Activated naive CD8-positive, alpha-beta T cell treated with anti-CD3 and anti-CD28 coated beads, Interleukin-2, amount 50 U/mL, for 24 hours (primary cell): ENCODE measurements around the gene CCDC158.
"Not testable (repeated sequence)": the region's sequence is repeated elsewhere in the genome, so short reads cannot be mapped to it uniquely, and the experiment has no call there.

Experiments used
- ATAC-seq: fragments of 150-1000 bp; cut with Tn5 transposase; one replicate; pipeline ENCODE4 v1.10.0; 2021
- DNase-seq: peaks from one replicate; pipeline ENCODE4 v3.0.0; 2021
- H3K27ac Mint-ChIP-seq: one replicate; pipeline ENCODE4 v1.8.0; 2021; ENCODE audit warnings: mild to moderate bottlenecking, mixed read lengths
- H3K27me3 Mint-ChIP-seq: one replicate; pipeline ENCODE4 v1.8.0; 2021; ENCODE audit warnings: mixed read lengths
- H3K36me3 Mint-ChIP-seq: one replicate; pipeline ENCODE4 v1.8.0; 2021; ENCODE audit warnings: low read depth, mixed read lengths
- H3K4me1 Mint-ChIP-seq: one replicate; pipeline ENCODE4 v1.8.0; 2021; ENCODE audit warnings: mixed read lengths
- H3K4me3 Mint-ChIP-seq: one replicate; pipeline ENCODE4 v1.8.0; 2021; ENCODE audit warnings: mild to moderate bottlenecking, moderate library complexity, mixed read lengths
- H3K9me3 Mint-ChIP-seq: one replicate; pipeline ENCODE4 v1.8.0; 2021; ENCODE audit warnings: mixed read lengths

The CCDC158 gene

DNA sequence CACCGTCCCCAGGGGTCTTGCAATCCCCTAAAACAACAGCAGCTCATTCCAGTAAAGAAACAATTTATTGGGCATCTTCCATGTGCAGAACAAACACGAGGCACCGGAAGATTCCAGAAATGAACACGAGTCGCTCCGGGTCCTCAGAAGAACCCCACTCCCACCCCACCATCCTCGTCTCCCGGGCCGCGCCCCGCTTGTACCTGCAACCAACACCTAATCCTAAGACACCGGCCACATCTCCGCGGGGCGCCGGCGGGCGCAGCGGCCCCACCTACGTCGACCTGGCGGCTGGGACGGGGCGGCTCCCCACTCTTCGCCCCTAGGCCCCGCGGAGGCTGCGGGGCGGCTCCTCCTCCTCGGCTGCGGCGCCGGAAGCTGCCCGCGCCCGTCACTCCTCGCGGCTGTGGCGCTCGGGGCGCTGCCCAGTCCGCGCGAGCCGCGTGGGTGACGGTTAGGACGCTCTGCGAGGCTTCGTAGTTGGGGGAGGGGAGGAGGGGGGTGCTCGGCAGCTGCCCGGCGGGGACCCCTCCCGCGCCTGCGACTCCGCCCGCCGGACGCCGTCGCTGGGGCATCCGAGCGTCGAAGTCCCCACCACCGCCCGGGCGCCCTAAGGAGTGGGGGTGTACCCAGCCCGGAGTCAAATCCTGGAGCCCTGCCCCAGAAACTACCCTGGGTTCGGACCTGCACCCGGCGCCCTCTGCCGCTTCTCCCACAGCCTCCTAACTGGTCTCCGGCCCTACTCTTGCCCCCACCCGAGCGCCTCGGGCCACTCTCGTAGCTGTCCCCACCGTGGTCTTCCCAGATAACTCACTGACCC, at the start of gene CCDC158:
Gene CCDC158 (minus strand): TSS at position 380 of the 820 bp plus-strand sequence. CDS start 17,934 bp downstream, outside the sequence.
- no peak within 1 kb of the TSS for H3K27ac Mint-ChIP-seq
- H3K4me1 Mint-ChIP-seq, result peaks cover 9% of the 10 kb centered on the region
- H3K9me3 Mint-ChIP-seq, result no peaks in the 10 kb centered on the region
- ATAC-seq, result peak; percentile 52
- no peaks in the 10 kb centered on the region for H3K36me3 Mint-ChIP-seq
- peak; percentile 6 for DNase-seq
- peak within 1 kb of the TSS; percentile 46 for H3K4me3 Mint-ChIP-seq
- peaks cover 20% of the 10 kb centered on the region for H3K27me3 Mint-ChIP-seq

DNA sequence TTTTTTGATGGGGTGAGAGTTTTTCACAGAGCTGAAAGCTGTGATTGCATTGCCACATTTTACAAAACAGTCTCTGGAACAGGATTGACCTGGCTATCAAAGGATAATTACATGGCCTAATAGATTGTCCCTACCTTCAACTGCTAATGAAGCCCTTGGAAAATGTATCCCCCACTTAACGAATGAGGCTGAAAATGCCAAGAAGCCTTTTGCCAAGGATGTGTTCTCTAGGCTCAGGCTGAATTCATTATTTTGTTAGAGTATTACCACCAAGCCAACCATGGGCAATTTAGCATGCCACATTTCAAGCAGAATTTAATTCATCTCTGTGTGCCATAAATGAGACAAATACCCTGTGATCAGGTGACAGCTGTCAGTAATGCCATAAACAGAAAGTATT, 49.6 kb upstream of the CCDC158 start:
- ATAC-seq (no peak), DNase-seq (no peak)
- no peak overlapping the region for H3K4me3 Mint-ChIP-seq
- H3K27ac Mint-ChIP-seq, result no peak overlapping the region
- H3K27me3 Mint-ChIP-seq, result peaks cover 5% of the 10 kb centered on the region
- H3K4me1 Mint-ChIP-seq, result no peaks in the 10 kb centered on the region
- no peaks in the 10 kb centered on the region for H3K36me3 Mint-ChIP-seq
- no peaks in the 10 kb centered on the region for H3K9me3 Mint-ChIP-seq

DNA sequence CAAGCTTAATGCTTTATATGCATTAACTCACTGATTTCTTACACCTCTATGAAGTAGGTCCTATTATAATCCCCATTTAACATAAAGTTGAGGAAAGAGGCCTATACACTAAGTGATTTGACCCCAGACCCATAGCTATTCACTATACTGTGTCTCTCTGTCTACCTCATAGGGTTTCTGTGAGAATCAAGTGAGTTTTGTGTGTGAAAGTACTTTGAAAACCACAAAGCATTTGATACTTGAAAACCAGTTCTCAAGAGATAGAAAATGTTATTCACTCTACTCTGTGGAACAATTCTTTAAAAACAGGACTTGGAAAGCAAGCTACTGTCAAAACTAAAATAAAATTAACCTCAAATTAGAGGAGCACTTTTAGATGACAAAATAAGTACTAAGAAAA, 49.1 kb upstream of the CCDC158 start:
- H3K4me3 Mint-ChIP-seq, result no peak overlapping the region
- ATAC-seq (no peak), DNase-seq (no peak)
- peaks cover 5% of the 10 kb centered on the region for H3K27me3 Mint-ChIP-seq
- H3K9me3 Mint-ChIP-seq, result no peaks in the 10 kb centered on the region
- H3K36me3 Mint-ChIP-seq, result no peaks in the 10 kb centered on the region
- no peaks in the 10 kb centered on the region for H3K4me1 Mint-ChIP-seq
- no peak overlapping the region for H3K27ac Mint-ChIP-seq

DNA sequence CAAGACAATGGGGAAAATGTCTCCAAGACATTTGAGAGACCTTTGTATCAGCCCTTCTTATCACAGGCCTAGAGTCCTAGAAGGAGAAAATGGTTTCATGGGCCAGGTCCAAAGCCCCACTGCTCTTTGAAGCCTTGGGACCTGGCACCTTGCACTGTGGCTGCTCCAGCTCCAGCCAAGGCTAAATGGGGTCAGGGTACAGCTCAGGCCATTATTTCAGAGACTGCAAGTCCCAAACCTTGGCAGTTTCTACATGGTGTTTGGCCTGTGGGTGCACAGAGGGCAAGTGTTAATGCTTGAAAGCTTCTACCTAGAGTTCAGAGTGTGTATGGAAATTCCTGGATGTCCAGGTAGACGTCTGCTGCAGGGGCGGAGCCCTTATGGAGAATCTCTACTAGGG, 42.6 kb upstream of the CCDC158 start:
- Mint-ChIP-seq H3K4me1 (no peaks in the 10 kb centered on the region), H3K36me3 (no peaks in the 10 kb centered on the region), H3K9me3 (peaks cover 17% of the 10 kb centered on the region), H3K27ac (no peak overlapping the region), H3K4me3 (no peak overlapping the region), H3K27me3 (peaks cover 10% of the 10 kb centered on the region)
- DNase-seq (no peak), ATAC-seq (no peak)

GRCh38 chr4:76459291-76459723, 38.4 kb upstream of the CCDC158 start:
- Mint-ChIP-seq H3K27me3 (peaks cover 7% of the 10 kb centered on the region), H3K27ac (no peak overlapping the region), H3K9me3 (peaks cover 11% of the 10 kb centered on the region), H3K4me1 (no peaks in the 10 kb centered on the region), H3K4me3 (no peak overlapping the region), H3K36me3 (no peaks in the 10 kb centered on the region)
- no peak for DNase-seq
- no peak for ATAC-seq

GRCh38 chr4:76458825-76459224, 37.9 kb upstream of the CCDC158 start:
- Mint-ChIP-seq H3K27me3 (peaks cover 7% of the 10 kb centered on the region), H3K36me3 (no peaks in the 10 kb centered on the region), H3K4me3 (no peak overlapping the region), H3K27ac (no peak overlapping the region), H3K4me1 (no peaks in the 10 kb centered on the region), H3K9me3 (peaks cover 9% of the 10 kb centered on the region)
- ATAC-seq (no peak), DNase-seq (no peak)

DNA sequence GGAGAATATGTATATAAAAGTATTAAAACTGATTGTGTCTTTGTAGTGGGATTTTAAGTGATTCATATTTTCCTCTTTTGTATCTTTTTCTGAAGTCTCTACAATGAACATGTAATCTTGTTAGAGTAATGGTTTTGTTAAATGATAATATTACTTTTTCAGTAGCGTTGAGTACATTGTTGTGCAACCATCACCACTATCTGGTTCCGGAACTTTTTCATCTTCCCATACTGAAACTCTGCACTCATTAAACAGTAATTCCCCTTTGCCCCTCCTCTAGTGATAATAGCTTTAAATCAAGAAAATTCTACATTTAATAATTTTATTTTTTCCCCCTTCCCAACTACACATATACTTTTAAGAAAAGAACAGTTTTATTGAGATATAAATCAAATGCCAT, 37.4 kb upstream of the CCDC158 start:
- Mint-ChIP-seq H3K27me3 (peaks cover 11% of the 10 kb centered on the region), H3K9me3 (peaks cover 8% of the 10 kb centered on the region), H3K4me3 (no peak overlapping the region), H3K4me1 (no peaks in the 10 kb centered on the region), H3K36me3 (no peaks in the 10 kb centered on the region), H3K27ac (no peak overlapping the region)
- DNase-seq, result no peak
- ATAC-seq, result no peak

DNA sequence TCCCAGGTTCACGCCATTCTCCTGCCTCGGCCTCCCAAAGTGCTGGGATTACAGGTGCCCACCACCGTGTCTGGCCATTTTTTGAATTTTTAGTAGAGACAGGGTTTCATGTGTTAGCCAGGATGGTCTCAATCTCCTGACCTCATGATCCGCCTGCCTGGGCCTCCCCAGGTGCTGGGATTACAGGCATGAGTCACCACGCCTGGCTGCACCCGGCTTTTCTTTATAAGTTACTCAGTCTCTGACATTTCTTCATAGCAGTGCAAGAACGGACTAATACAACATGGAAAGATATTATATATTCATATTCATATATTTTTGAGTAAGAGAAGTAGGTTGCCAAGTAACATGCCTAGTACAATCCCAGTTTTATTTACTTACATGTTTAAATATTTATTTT, 36.9 kb upstream of the CCDC158 start:
- DNase-seq (no peak), ATAC-seq (no peak)
- no peaks in the 10 kb centered on the region for H3K36me3 Mint-ChIP-seq
- H3K27me3 Mint-ChIP-seq, result peaks cover 11% of the 10 kb centered on the region
- peaks cover 3% of the 10 kb centered on the region for H3K9me3 Mint-ChIP-seq
- H3K4me1 Mint-ChIP-seq, result no peaks in the 10 kb centered on the region
- no peak overlapping the region for H3K4me3 Mint-ChIP-seq
- no peak overlapping the region for H3K27ac Mint-ChIP-seq

GRCh38 chr4:76454073-76454472, 33.1 kb upstream of the CCDC158 start:
- not testable (repeated sequence) for H3K27me3 Mint-ChIP-seq, H3K36me3 Mint-ChIP-seq, H3K9me3 Mint-ChIP-seq, H3K4me1 Mint-ChIP-seq, ATAC-seq, DNase-seq, H3K4me3 Mint-ChIP-seq, H3K27ac Mint-ChIP-seq

DNA sequence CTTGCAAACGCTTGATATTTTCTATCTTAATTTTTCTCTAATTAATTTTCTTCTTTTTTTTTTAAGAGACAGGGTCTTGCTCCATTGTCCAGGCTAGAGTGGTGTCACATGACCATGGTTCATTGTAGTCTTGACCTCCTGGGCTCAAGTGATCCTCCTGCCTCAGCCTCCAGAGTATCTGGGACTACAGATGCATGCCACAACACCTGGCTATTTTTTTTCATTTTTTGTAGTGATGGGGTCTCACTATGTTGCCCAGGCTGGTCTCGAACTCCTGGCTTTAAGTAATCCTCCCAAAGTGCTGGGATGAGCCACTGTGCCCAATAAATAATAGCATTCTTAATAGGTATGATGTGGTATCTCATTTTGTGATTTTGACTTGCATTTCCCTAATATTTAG, 32.3 kb upstream of the CCDC158 start:
- H3K9me3 Mint-ChIP-seq, result no peaks in the 10 kb centered on the region
- no peaks in the 10 kb centered on the region for H3K4me1 Mint-ChIP-seq
- no peak overlapping the region for H3K27ac Mint-ChIP-seq
- no peaks in the 10 kb centered on the region for H3K36me3 Mint-ChIP-seq
- no peak overlapping the region for H3K4me3 Mint-ChIP-seq
- peaks cover 8% of the 10 kb centered on the region for H3K27me3 Mint-ChIP-seq
- ATAC-seq, result no peak
- no peak for DNase-seq

- Mint-ChIP-seq H3K4me1 (no peaks in the 10 kb centered on the region), H3K27me3 (peaks cover 6% of the 10 kb centered on the region), H3K9me3 (no peaks in the 10 kb centered on the region), H3K36me3 (no peaks in the 10 kb centered on the region), H3K4me3 (no peak overlapping the region), H3K27ac (no peak overlapping the region)
- ATAC-seq (no peak), DNase-seq (no peak)
Observed at GRCh38 chr4:76449833-76450232, 28.9 kb upstream of the CCDC158 start.

- no peaks in the 10 kb centered on the region for H3K36me3 Mint-ChIP-seq
- H3K27me3 Mint-ChIP-seq, result peaks cover 6% of the 10 kb centered on the region
- no peaks in the 10 kb centered on the region for H3K9me3 Mint-ChIP-seq
- no peak overlapping the region for H3K4me3 Mint-ChIP-seq
- H3K27ac Mint-ChIP-seq, result no peak overlapping the region
- DNase-seq, result no peak
- ATAC-seq, result no peak
- no peaks in the 10 kb centered on the region for H3K4me1 Mint-ChIP-seq
Observed at GRCh38 chr4:76449362-76449767, 28.4 kb upstream of the CCDC158 start.

- no peak overlapping the region for H3K4me3 Mint-ChIP-seq
- H3K9me3 Mint-ChIP-seq, result no peaks in the 10 kb centered on the region
- H3K36me3 Mint-ChIP-seq, result no peaks in the 10 kb centered on the region
- no peak for ATAC-seq
- H3K4me1 Mint-ChIP-seq, result no peaks in the 10 kb centered on the region
- no peak overlapping the region for H3K27ac Mint-ChIP-seq
- DNase-seq, result no peak
- H3K27me3 Mint-ChIP-seq, result peaks cover 2% of the 10 kb centered on the region
Observed at GRCh38 chr4:76448211-76448610, 27.3 kb upstream of the CCDC158 start.

- Mint-ChIP-seq H3K9me3 (no peaks in the 10 kb centered on the region), H3K4me3 (no peak overlapping the region), H3K27me3 (peaks cover 2% of the 10 kb centered on the region), H3K27ac (no peak overlapping the region), H3K36me3 (no peaks in the 10 kb centered on the region), H3K4me1 (no peaks in the 10 kb centered on the region)
- ATAC-seq (no peak), DNase-seq (no peak)
Observed at GRCh38 chr4:76447393-76447851, 26.5 kb upstream of the CCDC158 start.

- no peaks in the 10 kb centered on the region for H3K36me3 Mint-ChIP-seq
- no peak overlapping the region for H3K4me3 Mint-ChIP-seq
- no peaks in the 10 kb centered on the region for H3K9me3 Mint-ChIP-seq
- ATAC-seq (no peak), DNase-seq (no peak)
- peaks cover 5% of the 10 kb centered on the region for H3K27me3 Mint-ChIP-seq
- no peak overlapping the region for H3K27ac Mint-ChIP-seq
- H3K4me1 Mint-ChIP-seq, result no peaks in the 10 kb centered on the region
Observed at GRCh38 chr4:76445911-76446310, 25.0 kb upstream of the CCDC158 start.
